ENCODE results near the gene TIPIN.
A peak's percentile ranks its signal among the peaks of the same experiment; 100 is the strongest.

The TIPIN gene

GRCh38 chr15:66326051-66326450, 30.4 kb downstream of the TIPIN start:
- Histone ChIP-seq H2BK120ac (ENCODE audit: low read depth, low read length) (no peak overlapping the region), H3K27ac (ENCODE audit: low read depth, low read length) (no peak overlapping the region), H3K79me1 (ENCODE audit: low read length) (no peaks in the 10 kb centered on the region), H3K4me2 (ENCODE audit: low read length) (no peak overlapping the region), H4K8ac (ENCODE audit: low read depth, low read length) (no peak overlapping the region), H3K23ac (ENCODE audit: low read length) (no peak overlapping the region), H3K9ac (ENCODE audit: low read length) (no peak overlapping the region), H3K36me3 (ENCODE audit: control insufficient read depth, insufficient read depth, low read length) (peaks cover 4% of the 10 kb centered on the region), H3K18ac (ENCODE audit: low read length) (no peak overlapping the region), H3K4me1 (ENCODE audit: control insufficient read depth, low read depth, low read length) (no peaks in the 10 kb centered on the region), H2AK5ac (ENCODE audit: low read length) (no peak overlapping the region), H3K56ac (ENCODE audit: low read length) (no peak overlapping the region), H3K27me3 (ENCODE audit: insufficient read depth, low read length, poor library complexity) (no peaks in the 10 kb centered on the region), H2BK5ac (ENCODE audit: low read length) (no peak overlapping the region), H2BK15ac (replicated peaks; ENCODE audit: low read depth) (no peak overlapping the region), H3K4me3 (ENCODE audit: low read length) (no peak overlapping the region), H3K4ac (ENCODE audit: low read depth, low read length) (no peak overlapping the region), H4K5ac (ENCODE audit: low read length) (no peak overlapping the region), H3K79me2 (ENCODE audit: control insufficient read depth, insufficient read depth, low read length) (no peaks in the 10 kb centered on the region)
- WGBS (ENCODE audit: extremely low coverage, insufficient coverage, low lambda C conversion rate) = no CpG with 5 or more reads among the region's 11 CpGs
- no peak for DNase-seq

DNA sequence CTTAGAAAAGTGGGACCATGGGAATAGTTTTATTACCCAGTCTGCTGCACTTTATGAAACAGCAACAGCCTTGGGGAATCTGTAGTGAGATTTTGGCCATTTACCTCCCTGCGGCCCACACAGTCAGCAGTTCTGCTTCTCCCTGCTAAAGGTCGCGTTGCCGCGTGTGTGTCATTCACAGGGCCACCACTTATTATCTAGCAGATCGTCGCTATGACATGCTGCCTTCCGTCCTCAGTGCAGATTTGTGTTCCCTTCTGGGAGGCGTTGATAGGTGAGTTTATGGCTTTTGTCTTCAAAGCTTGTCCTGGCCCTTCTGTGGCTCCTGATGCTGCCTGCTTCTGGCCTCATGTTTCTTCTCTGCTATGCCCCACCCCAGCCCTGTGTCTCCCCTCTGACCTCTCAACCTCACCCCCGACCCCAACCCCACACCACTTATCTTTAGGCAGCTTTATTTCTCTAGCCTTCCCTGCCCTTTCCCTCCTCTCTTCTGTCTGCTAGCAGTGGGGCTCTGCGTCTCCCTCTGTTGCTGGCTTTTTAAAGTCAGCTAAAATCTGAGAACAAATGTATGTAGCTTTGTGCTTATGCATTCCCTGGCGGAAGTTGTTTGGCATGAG, 33.1 kb downstream of the TIPIN start:
- no peak overlapping the region for H3K18ac ChIP-seq (ENCODE audit: low read length)
- WGBS (ENCODE audit: extremely low coverage, insufficient coverage, low lambda C conversion rate) = no CpG with 5 or more reads among the region's 12 CpGs
- H3K4ac ChIP-seq (ENCODE audit: low read depth, low read length) = no peak overlapping the region
- H3K27me3 ChIP-seq (ENCODE audit: insufficient read depth, low read length, poor library complexity) = no peaks in the 10 kb centered on the region
- no peak overlapping the region for H3K23ac ChIP-seq (ENCODE audit: low read length)
- no peak overlapping the region for H3K56ac ChIP-seq (ENCODE audit: low read length)
- peak; percentile 8 for DNase-seq
- H3K79me1 ChIP-seq (ENCODE audit: low read length) = no peaks in the 10 kb centered on the region
- H4K8ac ChIP-seq (ENCODE audit: low read depth, low read length) = no peak overlapping the region
- H3K36me3 ChIP-seq (ENCODE audit: control insufficient read depth, insufficient read depth, low read length) = peaks cover 2% of the 10 kb centered on the region
- H3K9ac ChIP-seq (ENCODE audit: low read length) = no peak overlapping the region
- no peak overlapping the region for H3K27ac ChIP-seq (ENCODE audit: low read depth, low read length)
- H4K5ac ChIP-seq (ENCODE audit: low read length) = no peak overlapping the region
- no peaks in the 10 kb centered on the region for H3K79me2 ChIP-seq (ENCODE audit: control insufficient read depth, insufficient read depth, low read length)
- H3K4me2 ChIP-seq (ENCODE audit: low read length) = no peak overlapping the region
- H2BK15ac ChIP-seq (replicated peaks; ENCODE audit: low read depth) = no peak overlapping the region
- no peak overlapping the region for H2BK5ac ChIP-seq (ENCODE audit: low read length)
- no peak overlapping the region for H2BK120ac ChIP-seq (ENCODE audit: low read depth, low read length)
- no peak overlapping the region for H3K4me3 ChIP-seq (ENCODE audit: low read length)
- no peaks in the 10 kb centered on the region for H3K4me1 ChIP-seq (ENCODE audit: control insufficient read depth, low read depth, low read length)
- H2AK5ac ChIP-seq (ENCODE audit: low read length) = no peak overlapping the region

DNA sequence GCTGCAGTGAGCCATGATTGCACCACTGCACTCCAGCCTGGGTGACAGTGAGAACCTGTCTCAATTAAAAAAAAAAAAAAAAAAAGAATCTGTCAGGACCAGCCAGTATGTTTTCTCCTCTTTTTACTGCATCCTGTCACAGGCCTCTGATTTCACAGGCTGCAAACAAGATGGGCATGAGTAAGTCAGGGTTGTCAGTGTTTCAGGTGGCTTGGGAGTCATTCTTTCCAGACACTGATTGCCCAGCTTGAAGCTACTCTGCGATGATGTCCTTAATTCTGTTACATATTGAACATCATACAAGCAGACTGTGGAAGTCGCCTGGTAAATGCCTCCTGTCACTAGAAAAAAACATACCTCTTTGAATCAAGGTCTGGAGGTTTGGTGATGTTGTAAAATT, 44.3 kb downstream of the TIPIN start:
- H3K36me3 ChIP-seq (ENCODE audit: control insufficient read depth, insufficient read depth, low read length) = peaks cover 3% of the 10 kb centered on the region
- no peaks in the 10 kb centered on the region for H3K79me2 ChIP-seq (ENCODE audit: control insufficient read depth, insufficient read depth, low read length)
- no peak overlapping the region for H2BK15ac ChIP-seq (replicated peaks; ENCODE audit: low read depth)
- H2AK5ac ChIP-seq (ENCODE audit: low read length) = no peak overlapping the region
- H3K18ac ChIP-seq (ENCODE audit: low read length) = no peak overlapping the region
- no CpG with 5 or more reads among the region's 2 CpGs for WGBS (ENCODE audit: extremely low coverage, insufficient coverage, low lambda C conversion rate)
- H3K4me3 ChIP-seq (ENCODE audit: low read length) = no peak overlapping the region
- H4K5ac ChIP-seq (ENCODE audit: low read length) = no peak overlapping the region
- no peak overlapping the region for H3K23ac ChIP-seq (ENCODE audit: low read length)
- H3K27ac ChIP-seq (ENCODE audit: low read depth, low read length) = no peak overlapping the region
- H4K8ac ChIP-seq (ENCODE audit: low read depth, low read length) = no peak overlapping the region
- H3K4me1 ChIP-seq (ENCODE audit: control insufficient read depth, low read depth, low read length) = no peaks in the 10 kb centered on the region
- H3K27me3 ChIP-seq (ENCODE audit: insufficient read depth, low read length, poor library complexity) = no peaks in the 10 kb centered on the region
- no peak for DNase-seq
- H2BK5ac ChIP-seq (ENCODE audit: low read length) = no peak overlapping the region
- H2BK120ac ChIP-seq (ENCODE audit: low read depth, low read length) = no peak overlapping the region
- no peak overlapping the region for H3K56ac ChIP-seq (ENCODE audit: low read length)
- no peak overlapping the region for H3K9ac ChIP-seq (ENCODE audit: low read length)
- H3K4me2 ChIP-seq (ENCODE audit: low read length) = no peak overlapping the region
- no peak overlapping the region for H3K4ac ChIP-seq (ENCODE audit: low read depth, low read length)
- H3K79me1 ChIP-seq (ENCODE audit: low read length) = no peaks in the 10 kb centered on the region

- Histone ChIP-seq H3K4me1 (ENCODE audit: control insufficient read depth, low read depth, low read length) (no peaks in the 10 kb centered on the region), H2BK15ac (replicated peaks; ENCODE audit: low read depth) (no peak overlapping the region)
These were observed 45.7 kb downstream of the TIPIN start for GRCh38 chr15:66310786-66311185.

DNA sequence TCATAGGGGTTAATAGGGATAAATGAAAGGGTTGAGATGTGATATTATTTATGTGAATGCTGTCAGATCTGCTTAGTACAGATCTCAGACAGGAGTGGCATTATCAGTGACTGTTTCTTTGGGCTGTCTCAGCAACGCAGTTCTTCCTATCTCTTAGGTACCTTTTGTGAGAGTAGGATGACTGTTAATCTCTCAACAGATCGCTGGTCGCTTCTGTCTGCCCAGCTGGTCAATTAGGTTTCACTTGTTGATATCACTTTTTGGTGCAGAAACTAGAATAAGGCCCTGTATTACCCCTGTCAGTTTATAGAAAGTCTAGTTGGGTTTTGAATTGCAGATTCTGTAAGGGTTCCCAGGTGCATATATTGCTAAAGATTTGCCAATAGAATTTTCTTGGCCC, 46.7 kb downstream of the TIPIN start:
- H3K27ac ChIP-seq (ENCODE audit: low read depth, low read length) = no peak overlapping the region
- DNase-seq = no peak
- H4K8ac ChIP-seq (ENCODE audit: low read depth, low read length) = no peak overlapping the region
- no peaks in the 10 kb centered on the region for H3K27me3 ChIP-seq (ENCODE audit: insufficient read depth, low read length, poor library complexity)
- no peak overlapping the region for H2BK5ac ChIP-seq (ENCODE audit: low read length)
- no peaks in the 10 kb centered on the region for H3K4me1 ChIP-seq (ENCODE audit: control insufficient read depth, low read depth, low read length)
- H3K79me2 ChIP-seq (ENCODE audit: control insufficient read depth, insufficient read depth, low read length) = no peaks in the 10 kb centered on the region
- H3K56ac ChIP-seq (ENCODE audit: low read length) = no peak overlapping the region
- H3K18ac ChIP-seq (ENCODE audit: low read length) = no peak overlapping the region
- H3K4me2 ChIP-seq (ENCODE audit: low read length) = no peak overlapping the region
- no peak overlapping the region for H2BK15ac ChIP-seq (replicated peaks; ENCODE audit: low read depth)
- no CpG with 5 or more reads among the region's 3 CpGs for WGBS (ENCODE audit: extremely low coverage, insufficient coverage, low lambda C conversion rate)
- H4K5ac ChIP-seq (ENCODE audit: low read length) = no peak overlapping the region
- H3K23ac ChIP-seq (ENCODE audit: low read length) = no peak overlapping the region
- no peaks in the 10 kb centered on the region for H3K79me1 ChIP-seq (ENCODE audit: low read length)
- no peak overlapping the region for H3K4ac ChIP-seq (ENCODE audit: low read depth, low read length)
- H2BK120ac ChIP-seq (ENCODE audit: low read depth, low read length) = no peak overlapping the region
- H3K4me3 ChIP-seq (ENCODE audit: low read length) = no peak overlapping the region
- no peak overlapping the region for H2AK5ac ChIP-seq (ENCODE audit: low read length)
- peaks cover 3% of the 10 kb centered on the region for H3K36me3 ChIP-seq (ENCODE audit: control insufficient read depth, insufficient read depth, low read length)
- no peak overlapping the region for H3K9ac ChIP-seq (ENCODE audit: low read length)

More at GRCh38 chr15:66310786-66311185, 45.7 kb downstream of the TIPIN start:
- H3K36me3 ChIP-seq (ENCODE audit: control insufficient read depth, insufficient read depth, low read length) = peaks cover 3% of the 10 kb centered on the region
- no peak for DNase-seq
- no peak overlapping the region for H3K27ac ChIP-seq (ENCODE audit: low read depth, low read length)
- H4K8ac ChIP-seq (ENCODE audit: low read depth, low read length) = no peak overlapping the region
- H3K23ac ChIP-seq (ENCODE audit: low read length) = no peak overlapping the region
- H3K4me3 ChIP-seq (ENCODE audit: low read length) = no peak overlapping the region
- no peak overlapping the region for H3K9ac ChIP-seq (ENCODE audit: low read length)
- no peaks in the 10 kb centered on the region for H3K79me2 ChIP-seq (ENCODE audit: control insufficient read depth, insufficient read depth, low read length)
- H3K4me2 ChIP-seq (ENCODE audit: low read length) = no peak overlapping the region
- H3K79me1 ChIP-seq (ENCODE audit: low read length) = no peaks in the 10 kb centered on the region
- no peak overlapping the region for H2AK5ac ChIP-seq (ENCODE audit: low read length)
- H3K56ac ChIP-seq (ENCODE audit: low read length) = no peak overlapping the region
- no peak overlapping the region for H2BK5ac ChIP-seq (ENCODE audit: low read length)
- H3K4ac ChIP-seq (ENCODE audit: low read depth, low read length) = no peak overlapping the region
- WGBS (ENCODE audit: extremely low coverage, insufficient coverage, low lambda C conversion rate) = no CpG with 5 or more reads among the region's 2 CpGs
- no peak overlapping the region for H2BK120ac ChIP-seq (ENCODE audit: low read depth, low read length)
- no peak overlapping the region for H3K18ac ChIP-seq (ENCODE audit: low read length)
- H4K5ac ChIP-seq (ENCODE audit: low read length) = no peak overlapping the region
- no peaks in the 10 kb centered on the region for H3K27me3 ChIP-seq (ENCODE audit: insufficient read depth, low read length, poor library complexity)

DNA sequence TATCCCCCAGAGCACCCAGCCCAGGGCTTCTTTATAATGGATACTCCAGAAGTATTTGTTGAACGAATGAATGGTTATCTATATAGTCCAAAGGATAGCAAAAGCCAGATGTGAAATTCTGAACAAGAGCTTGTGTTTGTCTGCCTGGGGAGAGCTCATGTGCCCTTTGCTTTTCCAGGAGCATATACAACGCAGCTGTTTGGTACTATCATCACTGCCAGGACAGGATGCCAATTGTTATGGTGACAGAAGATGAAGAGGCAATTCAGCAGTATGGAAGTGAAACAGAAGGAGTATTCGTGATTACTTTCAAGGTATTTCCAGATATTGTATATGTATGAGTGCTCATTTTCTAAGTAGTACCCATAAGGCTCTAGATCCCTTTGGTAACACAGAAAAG, 48.0 kb downstream of the TIPIN start:
- peaks cover 1% of the 10 kb centered on the region for H3K36me3 ChIP-seq (ENCODE audit: control insufficient read depth, insufficient read depth, low read length)
- no peak overlapping the region for H3K9ac ChIP-seq (ENCODE audit: low read length)
- H2BK15ac ChIP-seq (replicated peaks; ENCODE audit: low read depth) = no peak overlapping the region
- H3K18ac ChIP-seq (ENCODE audit: low read length) = no peak overlapping the region
- no CpG with 5 or more reads among the region's 3 CpGs for whole genome bisulfite sequencing (ENCODE audit: extremely low coverage, insufficient coverage, low lambda C conversion rate)
- no peak overlapping the region for H4K8ac ChIP-seq (ENCODE audit: low read depth, low read length)
- H3K79me2 ChIP-seq (ENCODE audit: control insufficient read depth, insufficient read depth, low read length) = no peaks in the 10 kb centered on the region
- DNase-seq = no peak
- no peak overlapping the region for H4K5ac ChIP-seq (ENCODE audit: low read length)
- H2AK5ac ChIP-seq (ENCODE audit: low read length) = no peak overlapping the region
- no peaks in the 10 kb centered on the region for H3K4me1 ChIP-seq (ENCODE audit: control insufficient read depth, low read depth, low read length)
- no peak overlapping the region for H3K56ac ChIP-seq (ENCODE audit: low read length)
- no peak overlapping the region for H3K4me2 ChIP-seq (ENCODE audit: low read length)
- H2BK120ac ChIP-seq (ENCODE audit: low read depth, low read length) = no peak overlapping the region
- no peaks in the 10 kb centered on the region for H3K79me1 ChIP-seq (ENCODE audit: low read length)
- no peak overlapping the region for H3K4me3 ChIP-seq (ENCODE audit: low read length)
- no peak overlapping the region for H3K23ac ChIP-seq (ENCODE audit: low read length)
- H3K27me3 ChIP-seq (ENCODE audit: insufficient read depth, low read length, poor library complexity) = no peaks in the 10 kb centered on the region
- no peak overlapping the region for H2BK5ac ChIP-seq (ENCODE audit: low read length)
- no peak overlapping the region for H3K27ac ChIP-seq (ENCODE audit: low read depth, low read length)
- no peak overlapping the region for H3K4ac ChIP-seq (ENCODE audit: low read depth, low read length)
